ENCODE data around the gene VPS37B.
A peak's percentile ranks its signal among the peaks of the same experiment; 100 is the strongest.

Gene VPS37B

GRCh38 chr12:122868471-122869177 lies 27.3 kb downstream of the VPS37B start:
- no peak overlapping the region for H3K27ac Mint-ChIP-seq
- peaks cover 47% of the 10 kb centered on the region for H3K4me1 Mint-ChIP-seq
- H3K4me3 Mint-ChIP-seq = no peak overlapping the region
- no peaks in the 10 kb centered on the region for H3K9me3 Mint-ChIP-seq
- peaks cover 3% of the 10 kb centered on the region for H3K27me3 Mint-ChIP-seq
- ATAC-seq = no peak
- no peak for DNase-seq
- peaks cover 31% of the 10 kb centered on the region for H3K36me3 Mint-ChIP-seq (ENCODE audit: low read depth)

GRCh38 chr12:122867691-122868461 lies 28.0 kb downstream of the VPS37B start:
- ATAC-seq = no peak
- peaks cover 40% of the 10 kb centered on the region for H3K4me1 Mint-ChIP-seq

GRCh38 chr12:122866950-122867607 lies 28.8 kb downstream of the VPS37B start:
- Mint-ChIP-seq H3K4me3 (no peak overlapping the region), H3K27me3 (peaks cover 3% of the 10 kb centered on the region), H3K9me3 (no peaks in the 10 kb centered on the region), H3K36me3 (ENCODE audit: low read depth) (peaks cover 31% of the 10 kb centered on the region), H3K4me1 (peaks cover 32% of the 10 kb centered on the region), H3K27ac (no peak overlapping the region)
- DNase-seq (no peak), ATAC-seq (no peak)

More at GRCh38 chr12:122867691-122868461, 28.0 kb downstream of the VPS37B start:
- H3K36me3 Mint-ChIP-seq (ENCODE audit: low read depth) = peaks cover 31% of the 10 kb centered on the region
- no peaks in the 10 kb centered on the region for H3K9me3 Mint-ChIP-seq
- H3K27me3 Mint-ChIP-seq = peaks cover 3% of the 10 kb centered on the region
- H3K27ac Mint-ChIP-seq = no peak overlapping the region
- no peak for DNase-seq
- no peak overlapping the region for H3K4me3 Mint-ChIP-seq

GRCh38 chr12:122866379-122866778 lies 29.5 kb downstream of the VPS37B start:
- no peak overlapping the region for H3K4me3 Mint-ChIP-seq
- peaks cover 31% of the 10 kb centered on the region for H3K36me3 Mint-ChIP-seq (ENCODE audit: low read depth)
- H3K27ac Mint-ChIP-seq = no peak overlapping the region
- no peaks in the 10 kb centered on the region for H3K9me3 Mint-ChIP-seq
- peaks cover 25% of the 10 kb centered on the region for H3K4me1 Mint-ChIP-seq
- ATAC-seq = no peak
- DNase-seq = no peak
- H3K27me3 Mint-ChIP-seq = peaks cover 3% of the 10 kb centered on the region

GRCh38 chr12:122865268-122866231 lies 30.4 kb downstream of the VPS37B start:
- Mint-ChIP-seq H3K27ac (no peak overlapping the region), H3K4me3 (no peak overlapping the region), H3K27me3 (peaks cover 3% of the 10 kb centered on the region), H3K9me3 (no peaks in the 10 kb centered on the region), H3K36me3 (ENCODE audit: low read depth) (peaks cover 28% of the 10 kb centered on the region), H3K4me1 (peaks cover 17% of the 10 kb centered on the region)
- ATAC-seq (peak; percentile 21), DNase-seq (no peak)

GRCh38 chr12:122864894-122865253 lies 31.1 kb downstream of the VPS37B start:
- DNase-seq (no peak), ATAC-seq (no peak)
- H3K36me3 Mint-ChIP-seq (ENCODE audit: low read depth) = peaks cover 22% of the 10 kb centered on the region
- no peak overlapping the region for H3K27ac Mint-ChIP-seq
- H3K4me1 Mint-ChIP-seq = peaks cover 12% of the 10 kb centered on the region
- no peaks in the 10 kb centered on the region for H3K9me3 Mint-ChIP-seq
- peaks cover 2% of the 10 kb centered on the region for H3K27me3 Mint-ChIP-seq
- no peak overlapping the region for H3K4me3 Mint-ChIP-seq

GRCh38 chr12:122862872-122863701 lies 32.8 kb downstream of the VPS37B start:
- Mint-ChIP-seq H3K27me3 (no peaks in the 10 kb centered on the region), H3K4me3 (no peak overlapping the region), H3K27ac (no peak overlapping the region), H3K4me1 (no peaks in the 10 kb centered on the region), H3K36me3 (ENCODE audit: low read depth) (peaks cover 8% of the 10 kb centered on the region), H3K9me3 (no peaks in the 10 kb centered on the region)
- DNase-seq (no peak), ATAC-seq (no peak)

GRCh38 chr12:122862110-122862634 lies 33.8 kb downstream of the VPS37B start:
- ATAC-seq (no peak), DNase-seq (no peak)
- no peak overlapping the region for H3K27ac Mint-ChIP-seq
- H3K9me3 Mint-ChIP-seq = no peaks in the 10 kb centered on the region
- peaks cover 8% of the 10 kb centered on the region for H3K36me3 Mint-ChIP-seq (ENCODE audit: low read depth)
- H3K27me3 Mint-ChIP-seq = no peaks in the 10 kb centered on the region
- H3K4me1 Mint-ChIP-seq = no peaks in the 10 kb centered on the region
- no peak overlapping the region for H3K4me3 Mint-ChIP-seq

- no peak overlapping the region for H3K27ac Mint-ChIP-seq
These were observed 34.3 kb downstream of the VPS37B start for GRCh38 chr12:122861587-122861970.

GRCh38 chr12:122860854-122861586 lies 34.9 kb downstream of the VPS37B start:
- H3K4me1 Mint-ChIP-seq = no peaks in the 10 kb centered on the region
- peaks cover 4% of the 10 kb centered on the region for H3K36me3 Mint-ChIP-seq (ENCODE audit: low read depth)
- no peak overlapping the region for H3K27ac Mint-ChIP-seq
- no peak overlapping the region for H3K4me3 Mint-ChIP-seq
- no peaks in the 10 kb centered on the region for H3K27me3 Mint-ChIP-seq
- ATAC-seq = no peak
- no peaks in the 10 kb centered on the region for H3K9me3 Mint-ChIP-seq
- no peak for DNase-seq

More at GRCh38 chr12:122861587-122861970, 34.3 kb downstream of the VPS37B start:
- H3K36me3 Mint-ChIP-seq (ENCODE audit: low read depth) = peaks cover 5% of the 10 kb centered on the region
- DNase-seq (no peak), ATAC-seq (no peak)
- no peaks in the 10 kb centered on the region for H3K27me3 Mint-ChIP-seq
- no peaks in the 10 kb centered on the region for H3K9me3 Mint-ChIP-seq
- no peaks in the 10 kb centered on the region for H3K4me1 Mint-ChIP-seq
- H3K4me3 Mint-ChIP-seq = no peak overlapping the region

GRCh38 chr12:122860040-122860853 lies 35.7 kb downstream of the VPS37B start:
- no peaks in the 10 kb centered on the region for H3K27me3 Mint-ChIP-seq
- H3K4me3 Mint-ChIP-seq = no peak overlapping the region
- ATAC-seq (peak; percentile 56), DNase-seq (peak; percentile 86)
- H3K4me1 Mint-ChIP-seq = no peaks in the 10 kb centered on the region
- no peak overlapping the region for H3K27ac Mint-ChIP-seq
- H3K36me3 Mint-ChIP-seq (ENCODE audit: low read depth) = peaks cover 4% of the 10 kb centered on the region
- H3K9me3 Mint-ChIP-seq = no peaks in the 10 kb centered on the region

Measured in activated naive CD8-positive, alpha-beta T cell treated with anti-CD3 and anti-CD28 coated beads, Interleukin-2, amount 50 U/mL, for 24 hours (primary cell).